ENCODE data around the gene PXDC1.

PXDC1 gene

GRCh38 chr6:3751077-3751729, at the start of gene PXDC1:
TSS of gene PXDC1 (minus strand) at chr6:3751713. CDS start at chr6:3751531, 182 bp downstream.
- DNase-seq (ENCODE audit: low read depth, low spot score) = peak; percentile 64

- peak; percentile 63 for DNase-seq (ENCODE audit: low read depth, low spot score)
Observed at GRCh38 chr6:3800850-3801591, 49.5 kb upstream of the PXDC1 start.

GRCh38 chr6:3799719-3800118, 48.2 kb upstream of the PXDC1 start:
- no peak for DNase-seq (ENCODE audit: low read depth, low spot score)

GRCh38 chr6:3798055-3798919, 46.8 kb upstream of the PXDC1 start:
- DNase-seq (ENCODE audit: low read depth, low spot score) = no peak

GRCh38 chr6:3797231-3798054, 45.9 kb upstream of the PXDC1 start:
- DNase-seq (ENCODE audit: low read depth, low spot score) = peak; percentile 78

- no peak for DNase-seq (ENCODE audit: low read depth, low spot score)
Observed at GRCh38 chr6:3796719-3797041, 45.2 kb upstream of the PXDC1 start.

GRCh38 chr6:3795836-3796718, 44.6 kb upstream of the PXDC1 start:
- DNase-seq (ENCODE audit: low read depth, low spot score) = no peak

GRCh38 chr6:3794092-3794491, 42.6 kb upstream of the PXDC1 start:
- DNase-seq (ENCODE audit: low read depth, low spot score) = no peak

GRCh38 chr6:3793545-3793944, 42.0 kb upstream of the PXDC1 start:
- peak; percentile 43 for DNase-seq (ENCODE audit: low read depth, low spot score)

GRCh38 chr6:3791526-3792203, 40.2 kb upstream of the PXDC1 start:
- no peak for DNase-seq (ENCODE audit: low read depth, low spot score)

- no peak for DNase-seq (ENCODE audit: low read depth, low spot score)
Observed at GRCh38 chr6:3789896-3790558, 38.5 kb upstream of the PXDC1 start.

GRCh38 chr6:3789018-3789895, 37.7 kb upstream of the PXDC1 start:
- peak; percentile 62 for DNase-seq (ENCODE audit: low read depth, low spot score)

- DNase-seq (ENCODE audit: low read depth, low spot score) = no peak
Observed at GRCh38 chr6:3788408-3789017, 37.0 kb upstream of the PXDC1 start.

- no peak for DNase-seq (ENCODE audit: low read depth, low spot score)
Observed at GRCh38 chr6:3786141-3786540, 34.6 kb upstream of the PXDC1 start.

- DNase-seq (ENCODE audit: low read depth, low spot score) = no peak
Observed at GRCh38 chr6:3785745-3786098, 34.2 kb upstream of the PXDC1 start.

- no peak for DNase-seq (ENCODE audit: low read depth, low spot score)
Observed at GRCh38 chr6:3784885-3785744, 33.6 kb upstream of the PXDC1 start.

GRCh38 chr6:3784423-3784822, 32.9 kb upstream of the PXDC1 start:
- DNase-seq (ENCODE audit: low read depth, low spot score) = no peak
